ENCODE data around the gene TANGO6.

Gene TANGO6

GRCh38 chr16:69071036-69071435 is 227.7 kb downstream of the TANGO6 start:
- Histone ChIP-seq H3K4me3 (ENCODE audit: insufficient read depth, low read depth, low read length) (no peak overlapping the region), H3K9me3 (ENCODE audit: control insufficient read depth, low read length) (no peaks in the 10 kb centered on the region), H3K27me3 (ENCODE audit: control insufficient read depth, insufficient read depth, low read length, poor library complexity, severe bottlenecking) (no peaks in the 10 kb centered on the region), H3K36me3 (ENCODE audit: control insufficient read depth, insufficient read depth, low read length) (no peaks in the 10 kb centered on the region), H3K4me1 (ENCODE audit: control insufficient read depth, insufficient read depth, low read length) (peaks cover 25% of the 10 kb centered on the region), H3K27ac (ENCODE audit: insufficient read depth, low read depth, low read length, poor library complexity, severe bottlenecking) (no peak overlapping the region)
- WGBS, 2 experiments = 89 to 100% methylated on average over 1 to 3 of the region's 3 CpGs

GRCh38 chr16:69072640-69072974 is 229.3 kb downstream of the TANGO6 start:
- Histone ChIP-seq H3K9me3 (ENCODE audit: control insufficient read depth, low read length) (no peaks in the 10 kb centered on the region), H3K36me3 (ENCODE audit: control insufficient read depth, insufficient read depth, low read length) (no peaks in the 10 kb centered on the region), H3K27me3 (ENCODE audit: control insufficient read depth, insufficient read depth, low read length, poor library complexity, severe bottlenecking) (no peaks in the 10 kb centered on the region), H3K4me1 (ENCODE audit: control insufficient read depth, insufficient read depth, low read length) (peaks cover 18% of the 10 kb centered on the region), H3K27ac (ENCODE audit: insufficient read depth, low read depth, low read length, poor library complexity, severe bottlenecking) (no peak overlapping the region), H3K4me3 (ENCODE audit: insufficient read depth, low read depth, low read length) (no peak overlapping the region)
- 35 to 41% methylated on average over 2 of the region's 2 CpGs for WGBS, 2 experiments

- 67 to 72% methylated on average over 10 of the region's 10 CpGs for WGBS, 2 experiments
- H3K27me3 ChIP-seq (ENCODE audit: control insufficient read depth, insufficient read depth, low read length, poor library complexity, severe bottlenecking) = no peaks in the 10 kb centered on the region
- H3K36me3 ChIP-seq (ENCODE audit: control insufficient read depth, insufficient read depth, low read length) = no peaks in the 10 kb centered on the region
- H3K27ac ChIP-seq (ENCODE audit: insufficient read depth, low read depth, low read length, poor library complexity, severe bottlenecking) = no peak overlapping the region
- H3K9me3 ChIP-seq (ENCODE audit: control insufficient read depth, low read length) = no peaks in the 10 kb centered on the region
- no peak overlapping the region for H3K4me3 ChIP-seq (ENCODE audit: insufficient read depth, low read depth, low read length)
- H3K4me1 ChIP-seq (ENCODE audit: control insufficient read depth, insufficient read depth, low read length) = peaks cover 18% of the 10 kb centered on the region
These were observed 229.9 kb downstream of the TANGO6 start for GRCh38 chr16:69073181-69073702.

- Histone ChIP-seq H3K27ac (ENCODE audit: insufficient read depth, low read depth, low read length, poor library complexity, severe bottlenecking) (no peak overlapping the region), H3K4me3 (ENCODE audit: insufficient read depth, low read depth, low read length) (no peak overlapping the region), H3K4me1 (ENCODE audit: control insufficient read depth, insufficient read depth, low read length) (peaks cover 11% of the 10 kb centered on the region), H3K36me3 (ENCODE audit: control insufficient read depth, insufficient read depth, low read length) (no peaks in the 10 kb centered on the region), H3K27me3 (ENCODE audit: control insufficient read depth, insufficient read depth, low read length, poor library complexity, severe bottlenecking) (no peaks in the 10 kb centered on the region), H3K9me3 (ENCODE audit: control insufficient read depth, low read length) (no peaks in the 10 kb centered on the region)
- 80 to 81% methylated on average over 4 of the region's 4 CpGs for WGBS, 2 experiments
These were observed 233.9 kb downstream of the TANGO6 start for GRCh38 chr16:69077251-69077650.

- H3K27me3 ChIP-seq (ENCODE audit: control insufficient read depth, insufficient read depth, low read length, poor library complexity, severe bottlenecking) = no peaks in the 10 kb centered on the region
- WGBS, 2 experiments = 6 to 8% methylated on average over 7 of the region's 7 CpGs
- H3K27ac ChIP-seq (ENCODE audit: insufficient read depth, low read depth, low read length, poor library complexity, severe bottlenecking) = no peak overlapping the region
- peaks cover 3% of the 10 kb centered on the region for H3K4me1 ChIP-seq (ENCODE audit: control insufficient read depth, insufficient read depth, low read length)
- no peaks in the 10 kb centered on the region for H3K9me3 ChIP-seq (ENCODE audit: control insufficient read depth, low read length)
- H3K36me3 ChIP-seq (ENCODE audit: control insufficient read depth, insufficient read depth, low read length) = no peaks in the 10 kb centered on the region
- H3K4me3 ChIP-seq (ENCODE audit: insufficient read depth, low read depth, low read length) = no peak overlapping the region
These were observed 234.7 kb downstream of the TANGO6 start for GRCh38 chr16:69078073-69078472.

GRCh38 chr16:69079697-69080096 is 236.4 kb downstream of the TANGO6 start:
- no peaks in the 10 kb centered on the region for H3K4me1 ChIP-seq (ENCODE audit: control insufficient read depth, insufficient read depth, low read length)
- 93 to 100% methylated on average over 2 of the region's 2 CpGs for WGBS, 2 experiments

GRCh38 chr16:69083306-69083941 is 240.1 kb downstream of the TANGO6 start:
- no peaks in the 10 kb centered on the region for H3K36me3 ChIP-seq (ENCODE audit: control insufficient read depth, insufficient read depth, low read length)
- no peak overlapping the region for H3K4me3 ChIP-seq (ENCODE audit: insufficient read depth, low read depth, low read length)
- no peaks in the 10 kb centered on the region for H3K9me3 ChIP-seq (ENCODE audit: control insufficient read depth, low read length)
- H3K4me1 ChIP-seq (ENCODE audit: control insufficient read depth, insufficient read depth, low read length) = no peaks in the 10 kb centered on the region
- no peak overlapping the region for H3K27ac ChIP-seq (ENCODE audit: insufficient read depth, low read depth, low read length, poor library complexity, severe bottlenecking)
- H3K27me3 ChIP-seq (ENCODE audit: control insufficient read depth, insufficient read depth, low read length, poor library complexity, severe bottlenecking) = no peaks in the 10 kb centered on the region
- 94 to 95% methylated on average over 13 to 16 of the region's 16 CpGs for WGBS, 2 experiments

More at GRCh38 chr16:69079697-69080096, 236.4 kb downstream of the TANGO6 start:
- Histone ChIP-seq H3K4me3 (ENCODE audit: insufficient read depth, low read depth, low read length) (no peak overlapping the region), H3K27me3 (ENCODE audit: control insufficient read depth, insufficient read depth, low read length, poor library complexity, severe bottlenecking) (no peaks in the 10 kb centered on the region), H3K27ac (ENCODE audit: insufficient read depth, low read depth, low read length, poor library complexity, severe bottlenecking) (no peak overlapping the region), H3K9me3 (ENCODE audit: control insufficient read depth, low read length) (no peaks in the 10 kb centered on the region), H3K36me3 (ENCODE audit: control insufficient read depth, insufficient read depth, low read length) (no peaks in the 10 kb centered on the region)

GRCh38 chr16:69084289-69084688 is 241.0 kb downstream of the TANGO6 start:
- Histone ChIP-seq H3K4me1 (ENCODE audit: control insufficient read depth, insufficient read depth, low read length) (no peaks in the 10 kb centered on the region), H3K27me3 (ENCODE audit: control insufficient read depth, insufficient read depth, low read length, poor library complexity, severe bottlenecking) (no peaks in the 10 kb centered on the region), H3K4me3 (ENCODE audit: insufficient read depth, low read depth, low read length) (no peak overlapping the region), H3K9me3 (ENCODE audit: control insufficient read depth, low read length) (no peaks in the 10 kb centered on the region), H3K36me3 (ENCODE audit: control insufficient read depth, insufficient read depth, low read length) (no peaks in the 10 kb centered on the region), H3K27ac (ENCODE audit: insufficient read depth, low read depth, low read length, poor library complexity, severe bottlenecking) (no peak overlapping the region)
- whole genome bisulfite sequencing, 2 experiments = 54% methylated on average over 2 of the region's 2 CpGs

- H3K36me3 ChIP-seq (ENCODE audit: control insufficient read depth, insufficient read depth, low read length) = no peaks in the 10 kb centered on the region
- H3K4me3 ChIP-seq (ENCODE audit: insufficient read depth, low read depth, low read length) = no peak overlapping the region
- no peaks in the 10 kb centered on the region for H3K9me3 ChIP-seq (ENCODE audit: control insufficient read depth, low read length)
- H3K27ac ChIP-seq (ENCODE audit: insufficient read depth, low read depth, low read length, poor library complexity, severe bottlenecking) = no peak overlapping the region
- H3K27me3 ChIP-seq (ENCODE audit: control insufficient read depth, insufficient read depth, low read length, poor library complexity, severe bottlenecking) = no peaks in the 10 kb centered on the region
- peaks cover 7% of the 10 kb centered on the region for H3K4me1 ChIP-seq (ENCODE audit: control insufficient read depth, insufficient read depth, low read length)
- 95% methylated on average over 5 of the region's 5 CpGs for WGBS, 2 experiments
These were observed 241.8 kb downstream of the TANGO6 start for GRCh38 chr16:69085032-69085695.

- Histone ChIP-seq H3K36me3 (ENCODE audit: control insufficient read depth, insufficient read depth, low read length) (no peaks in the 10 kb centered on the region), H3K4me1 (ENCODE audit: control insufficient read depth, insufficient read depth, low read length) (peaks cover 7% of the 10 kb centered on the region), H3K27ac (ENCODE audit: insufficient read depth, low read depth, low read length, poor library complexity, severe bottlenecking) (no peak overlapping the region), H3K9me3 (ENCODE audit: control insufficient read depth, low read length) (no peaks in the 10 kb centered on the region), H3K4me3 (ENCODE audit: insufficient read depth, low read depth, low read length) (no peak overlapping the region), H3K27me3 (ENCODE audit: control insufficient read depth, insufficient read depth, low read length, poor library complexity, severe bottlenecking) (no peaks in the 10 kb centered on the region)
- WGBS, 2 experiments = 80 to 85% methylated on average over 3 of the region's 3 CpGs
These were observed 243.8 kb downstream of the TANGO6 start for GRCh38 chr16:69087161-69087581.
